ENCODE measurements around the gene MTUS2. TPM values are rescaled to one million over a fixed set of nuclear protein-coding genes. Genes with fewer than 3 reads are reported as not detected.

The MTUS2 gene
- total and polyA plus RNA-seq, 2 donors from 2014 or later: 0.06 to 0.22 TPM

GRCh38 chr13:29106651-29107050 lies 286.5 kb downstream of the MTUS2 start:
- intact Hi-C loops (cut with DNase I): no loop called here
- Histone ChIP-seq H3K36me3 (ENCODE audit: control insufficient read depth in 2 of 3, insufficient read depth in 3 of 3, low read length in 3 of 3) (no peaks in the 10 kb centered on the region), H3K27ac (ENCODE audit: low read depth in 2 of 2, low read length in 2 of 2) (no peak overlapping the region), H3K9me3 (ENCODE audit: control insufficient read depth in 2 of 3, insufficient read depth in 1 of 3, low read length in 3 of 3) (no peaks in the 10 kb centered on the region), H3K4me3 (ENCODE audit: low read length in 3 of 3) (no peak overlapping the region), H3K27me3 (ENCODE audit: control insufficient read depth, insufficient read depth, low read length) (no peaks in the 10 kb centered on the region), H3K9ac (ENCODE audit: low read length in 3 of 3) (no peak overlapping the region), H3K4me1 (ENCODE audit: control insufficient read depth in 2 of 3, insufficient read depth in 2 of 3, low read depth in 1 of 3, low read length in 3 of 3) (no peaks in the 10 kb centered on the region)
- no peak for TF ChIP-seq CTCF (IDR thresholded peaks at IDR 0.05; ENCODE audit: borderline replicate concordance, extremely low read depth, insufficient read depth)
- FAIRE-seq (no peak), DNase-seq (no peak)

- DNase-seq (no peak), FAIRE-seq (no peak)
- Histone ChIP-seq H3K4me3 (ENCODE audit: low read length in 3 of 3) (no peak overlapping the region), H3K36me3 (ENCODE audit: control insufficient read depth in 2 of 3, insufficient read depth in 3 of 3, low read length in 3 of 3) (no peaks in the 10 kb centered on the region), H3K27me3 (ENCODE audit: control insufficient read depth, insufficient read depth, low read length) (no peaks in the 10 kb centered on the region), H3K9me3 (ENCODE audit: control insufficient read depth in 2 of 3, insufficient read depth in 1 of 3, low read length in 3 of 3) (no peaks in the 10 kb centered on the region), H3K4me1 (ENCODE audit: control insufficient read depth in 2 of 3, insufficient read depth in 2 of 3, low read depth in 1 of 3, low read length in 3 of 3) (no peaks in the 10 kb centered on the region), H3K9ac (ENCODE audit: low read length in 3 of 3) (no peak overlapping the region), H3K27ac (ENCODE audit: low read depth in 2 of 2, low read length in 2 of 2) (no peak overlapping the region)
- intact Hi-C loops (cut with DNase I): no loop called here
- no peak for TF ChIP-seq CTCF (IDR thresholded peaks at IDR 0.05; ENCODE audit: borderline replicate concordance, extremely low read depth, insufficient read depth)
Measured at GRCh38 chr13:29108068-29108786, 288.1 kb downstream of the MTUS2 start.

DNA sequence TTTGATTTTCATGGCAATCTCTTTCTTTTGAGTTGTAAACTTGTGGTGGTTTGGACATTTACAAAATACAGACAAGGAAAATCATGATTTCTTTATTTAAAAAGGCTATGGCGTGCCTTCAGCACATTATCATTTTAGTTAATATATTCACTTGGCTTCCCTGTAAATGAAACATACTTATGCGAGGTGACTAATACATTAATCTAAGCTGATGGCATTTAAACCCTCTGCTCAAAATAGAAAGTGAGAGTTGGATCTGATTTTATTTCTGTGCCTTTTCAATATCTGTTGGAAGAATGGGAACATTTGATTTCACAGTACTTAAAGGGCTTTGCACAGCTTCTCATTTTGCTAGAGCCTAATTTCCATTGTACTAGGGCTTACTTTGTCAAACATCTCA lies 289.8 kb downstream of the MTUS2 start:
- no peak for DNase-seq
- Histone ChIP-seq H3K4me3 (ENCODE audit: low read length in 3 of 3) (no peak overlapping the region), H3K36me3 (ENCODE audit: control insufficient read depth in 2 of 3, insufficient read depth in 3 of 3, low read length in 3 of 3) (no peaks in the 10 kb centered on the region), H3K9me3 (ENCODE audit: control insufficient read depth in 2 of 3, insufficient read depth in 1 of 3, low read length in 3 of 3) (no peaks in the 10 kb centered on the region), H3K27me3 (ENCODE audit: control insufficient read depth, insufficient read depth, low read length) (no peaks in the 10 kb centered on the region), H3K9ac (ENCODE audit: low read length in 3 of 3) (no peak overlapping the region), H3K27ac (ENCODE audit: low read depth in 2 of 2, low read length in 2 of 2) (no peak overlapping the region), H3K4me1 (ENCODE audit: control insufficient read depth in 2 of 3, insufficient read depth in 2 of 3, low read depth in 1 of 3, low read length in 3 of 3) (no peaks in the 10 kb centered on the region)
- no peak for TF ChIP-seq CTCF (IDR thresholded peaks at IDR 0.05; ENCODE audit: borderline replicate concordance, extremely low read depth, insufficient read depth)
- intact Hi-C loops (cut with DNase I): no loop called here
- FAIRE-seq: no peak

- no peak overlapping the region for H3K4me3 ChIP-seq (ENCODE audit: low read length in 3 of 3)
- H3K9me3 ChIP-seq (ENCODE audit: control insufficient read depth in 2 of 3, insufficient read depth in 1 of 3, low read length in 3 of 3): no peaks in the 10 kb centered on the region
- no peaks in the 10 kb centered on the region for H3K36me3 ChIP-seq (ENCODE audit: control insufficient read depth in 2 of 3, insufficient read depth in 3 of 3, low read length in 3 of 3)
- no peak overlapping the region for H3K9ac ChIP-seq (ENCODE audit: low read length in 3 of 3)
- no peaks in the 10 kb centered on the region for H3K4me1 ChIP-seq (ENCODE audit: control insufficient read depth in 2 of 3, insufficient read depth in 2 of 3, low read depth in 1 of 3, low read length in 3 of 3)
- intact Hi-C loops (cut with DNase I): no loop called here
- FAIRE-seq (no peak), DNase-seq (no peak)
- no peak for TF ChIP-seq CTCF (IDR thresholded peaks at IDR 0.05; ENCODE audit: borderline replicate concordance, extremely low read depth, insufficient read depth)
- H3K27me3 ChIP-seq (ENCODE audit: control insufficient read depth, insufficient read depth, low read length): no peaks in the 10 kb centered on the region
- no peak overlapping the region for H3K27ac ChIP-seq (ENCODE audit: low read depth in 2 of 2, low read length in 2 of 2)
Measured at GRCh38 chr13:29111446-29111845, 291.3 kb downstream of the MTUS2 start.

Measured in kidney (tissue), 14 donors.